ENCODE measurements around the gene SLCO4C1. TPM values are rescaled to one million over a fixed set of nuclear protein-coding genes. Genes with fewer than 3 reads are reported as not detected.

Gene SLCO4C1
- total and polyA plus RNA-seq, 9 of the 15 experiments (the other 6 are each of a cell fraction or from before 2014, with no cell fraction given): 0.04 to 1.1 (median 0.13) TPM; not detected in 1

- ChIA-PET CTCF (ENCODE audit: low intra/inter-chr PET ratio) (no interaction called here), POLR2A (no interaction called here)
- Histone ChIP-seq H3K9me3 (replicated peaks; ENCODE audit: control insufficient read depth, insufficient read depth, low read depth, low read length) (no peaks in the 10 kb centered on the region; the same call in 1 of the 2 replicates), H4K20me1 (replicated peaks; ENCODE audit: control insufficient read depth, insufficient read depth, low read length) (no peaks in the 10 kb centered on the region), H3K9me1 (ENCODE audit: control insufficient read depth, insufficient read depth, low read length) (no peaks in the 10 kb centered on the region), H3K4me1 (replicated peaks in 1 of 2; ENCODE audit: control insufficient read depth in 2 of 2, insufficient read depth in 2 of 2, low read length in 2 of 2) (no peaks in the 10 kb centered on the region), H3K4me2 (ENCODE audit: insufficient read depth, low read length) (no peak overlapping the region), H3K36me3 (ENCODE audit: control insufficient read depth, insufficient read depth, low read length) (no peaks in the 10 kb centered on the region), H3K27me3 (ENCODE audit: control insufficient read depth in 2 of 2, insufficient read depth in 2 of 2, low read length in 2 of 2) (no peaks in the 10 kb centered on the region), H2AFZ (ENCODE audit: low read depth, low read length) (no peak overlapping the region), H3K4me3 (no peak overlapping the region), H3K9ac (ENCODE audit: insufficient read depth in 1 of 2, low read depth in 2 of 2, low read length in 2 of 2) (no peak overlapping the region), H3K79me2 (ENCODE audit: control insufficient read depth, insufficient read depth, low read length) (no peaks in the 10 kb centered on the region), H3K27ac (ENCODE audit: extremely low read depth, low read depth, low read length) (no peak overlapping the region)
- no TSS peak for BruUV-seq (replicated peaks)
- 0% methylated on average over 3 of the region's 3 CpGs for WGBS (ENCODE audit: insufficient coverage, low coverage, missing lambda C conversion rate)
- in situ Hi-C loops (cut with MboI) (no loop called here), intact Hi-C loops (cut with micrococcal nuclease) (no loop called here)
- ATAC-seq (no peak), DNase-seq (ENCODE audit: extremely low read depth in 1 of 4, low spot score in 3 of 4) (no peak), FAIRE-seq (no peak)
- TF ChIP-seq POLR2B (IDR thresholded peaks at IDR 0.05; ENCODE audit: low read depth, partially characterized antibody) (no peak), SRSF3 (IDR thresholded peaks at IDR 0.05; ENCODE audit: insufficient read depth, low read length) (no peak), MTA3 (IDR thresholded peaks at IDR 0.05; ENCODE audit: borderline replicate concordance) (no peak), SAFB2 (IDR thresholded peaks at IDR 0.05; ENCODE audit: borderline replicate concordance, low read depth, low read length, severe bottlenecking) (no peak), DIDO1 (tag; IDR thresholded peaks at IDR 0.05; ENCODE audit: low read depth) (no peak), ZFX (CRISPR knock-in tag; IDR thresholded peaks at IDR 0.05) (no peak), PYGO2 (tag; IDR thresholded peaks at IDR 0.05) (no peak), KHSRP (IDR thresholded peaks at IDR 0.05) (no peak)
These were observed 24.3 kb downstream of the SLCO4C1 start for GRCh38 chr5:102271759-102272158.

GRCh38 chr5:102270036-102270435 lies 26.0 kb downstream of the SLCO4C1 start:
- in situ Hi-C loops (cut with MboI) (no loop called here), intact Hi-C loops (cut with micrococcal nuclease) (no loop called here)
- Histone ChIP-seq H3K9me3 (replicated peaks; ENCODE audit: control insufficient read depth, insufficient read depth, low read depth, low read length) (no peaks in the 10 kb centered on the region; the same call in 1 of the 2 replicates), H3K4me1 (replicated peaks in 1 of 2; ENCODE audit: control insufficient read depth in 2 of 2, insufficient read depth in 2 of 2, low read length in 2 of 2) (no peaks in the 10 kb centered on the region), H4K20me1 (replicated peaks; ENCODE audit: control insufficient read depth, insufficient read depth, low read length) (no peaks in the 10 kb centered on the region), H3K79me2 (ENCODE audit: control insufficient read depth, insufficient read depth, low read length) (no peaks in the 10 kb centered on the region), H3K9me1 (ENCODE audit: control insufficient read depth, insufficient read depth, low read length) (no peaks in the 10 kb centered on the region), H3K27ac (ENCODE audit: extremely low read depth, low read depth, low read length) (no peak overlapping the region), H3K27me3 (ENCODE audit: control insufficient read depth in 2 of 2, insufficient read depth in 2 of 2, low read length in 2 of 2) (no peaks in the 10 kb centered on the region), H3K36me3 (ENCODE audit: control insufficient read depth, insufficient read depth, low read length) (no peaks in the 10 kb centered on the region), H3K4me3 (no peak overlapping the region), H3K9ac (ENCODE audit: insufficient read depth in 1 of 2, low read depth in 2 of 2, low read length in 2 of 2) (no peak overlapping the region), H3K4me2 (ENCODE audit: insufficient read depth, low read length) (no peak overlapping the region), H2AFZ (ENCODE audit: low read depth, low read length) (no peak overlapping the region)
- ChIA-PET CTCF (ENCODE audit: low intra/inter-chr PET ratio) (no interaction called here), POLR2A (no interaction called here)
- no peak for ATAC-seq
- no peak for DNase-seq (ENCODE audit: extremely low read depth in 1 of 4, low spot score in 3 of 4)
- no TSS peak for BruUV-seq (replicated peaks)
- FAIRE-seq: no peak
- no peak for TF ChIP-seq ZNF41 (CRISPR knock-in tag; conservative IDR thresholded peaks at IDR 0.05)
- no peak for TF ChIP-seq ZNF324 (CRISPR knock-in tag; IDR thresholded peaks at IDR 0.05)
- no peak for TF ChIP-seq HINFP (tag; conservative IDR thresholded peaks at IDR 0.05; ENCODE audit: low read depth)
- no peak for TF ChIP-seq NCOR1 (IDR thresholded peaks at IDR 0.05)
- no peak for TF ChIP-seq COPS2 (conservative IDR thresholded peaks at IDR 0.05)
- no peak for TF ChIP-seq KDM1A (IDR thresholded peaks at IDR 0.05)
- no peak for TF ChIP-seq TBP (optimal IDR thresholded peaks at IDR 0.05; ENCODE audit: low read depth, low read length)

Data from K562 (cell line).